HFFc6 (cell line): ENCODE measurements around the gene MMP14. TPM values are rescaled to one million over a fixed set of nuclear protein-coding genes. Genes with fewer than 3 reads are reported as not detected.
A peak's percentile ranks its signal among the peaks of the same experiment; 100 is the strongest.

ENCODE experiments used
- DNase-seq: peaks from one replicate; pipeline ENCODE4 v3.0.0-alpha.2; 2018
- H3K27ac Mint-ChIP-seq: 2 replicates; pipeline ENCODE4 v1.8.0; 2020; ENCODE audit warnings: mild to moderate bottlenecking, mixed read lengths
- H3K27me3 Mint-ChIP-seq: 2 replicates; pipeline ENCODE4 v1.8.0; 2021; ENCODE audit warnings: mild to moderate bottlenecking, moderate library complexity, mixed read lengths; ENCODE audit not compliant: insufficient read depth
- H3K36me3 Mint-ChIP-seq: 2 replicates; pipeline ENCODE4 v1.8.0; 2021; ENCODE audit warnings: low read depth, mixed read lengths
- H3K4me1 Mint-ChIP-seq: 2 replicates; pipeline ENCODE4 v1.8.0; 2020; ENCODE audit warnings: low read depth, mixed read lengths
- H3K4me3 Mint-ChIP-seq: 2 replicates; pipeline ENCODE4 v1.8.0; 2020; ENCODE audit warnings: mild to moderate bottlenecking, moderate library complexity, mixed read lengths
- H3K9me3 Mint-ChIP-seq: 2 replicates; pipeline ENCODE4 v1.8.0; 2020; ENCODE audit warnings: mild to moderate bottlenecking, mixed read lengths
- total RNA-seq, 6 experiments: library from RNA; stranded (reverse); fragmentation: NEBNext Ultra II Directional; extraction: Animal tissue kit (Norgen Biotek cat#: 25700); gene quantifications; 2 replicates in 1 of 6; 3 replicates in 5 of 6; pipeline ENCODE4 v1.2.3, GENCODE V29; 2021
- TF ChIP-seq, protein P1 (sequence below): fragments of 200-600 bp; sonication (generic); IDR thresholded peaks from 2 replicates; pipeline ENCODE4 v1.5.0; 2021; ENCODE audit warnings: antibody characterized with exemption, mild to moderate bottlenecking

Gene MMP14
- total RNA-seq, 6 experiments from 2014 or later: 284 to 322 (median 298) TPM

DNA sequence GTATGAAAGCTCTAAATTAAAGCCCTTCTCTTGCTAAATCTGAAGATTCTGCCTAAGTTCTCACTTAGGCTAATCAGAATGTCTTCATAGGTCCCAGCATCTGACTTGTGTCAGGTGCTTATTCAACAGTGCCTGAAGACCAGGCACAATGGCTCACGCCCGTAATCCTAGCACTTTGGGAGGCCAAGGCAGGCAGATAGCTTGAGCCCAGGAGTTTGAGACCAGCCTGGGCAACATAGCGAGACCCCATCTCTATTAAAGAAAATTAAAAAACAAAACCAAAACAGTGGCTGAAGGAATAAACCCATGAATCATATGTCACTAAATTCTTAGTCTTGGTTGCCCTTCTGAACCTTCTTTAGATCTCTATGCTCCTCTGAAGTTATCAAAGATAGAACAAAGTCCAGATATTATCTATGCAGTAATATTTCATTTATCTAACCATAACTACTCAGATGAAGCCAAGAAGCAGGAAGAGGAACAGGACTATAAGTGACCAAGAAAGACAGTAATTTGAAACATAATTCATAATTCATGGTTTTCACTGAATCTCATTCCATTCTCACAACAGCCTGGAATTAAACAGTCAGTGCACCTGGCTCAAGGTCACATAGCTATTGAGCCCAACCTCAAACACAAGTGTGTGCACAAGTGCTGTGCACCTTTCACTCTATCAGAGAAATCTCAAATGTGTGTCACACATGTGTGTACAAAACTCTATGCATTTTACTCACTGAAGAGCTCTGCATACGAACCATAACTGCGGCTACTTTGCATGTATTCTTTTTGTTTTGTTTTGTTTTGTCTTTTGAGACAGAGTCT, 27.8 kb upstream of the MMP14 start:
- Mint-ChIP-seq H3K4me3 (no peak overlapping the region), H3K36me3 (no peaks in the 10 kb centered on the region), H3K9me3 (no peaks in the 10 kb centered on the region), H3K27ac (no peak overlapping the region), H3K27me3 (peaks cover 13% of the 10 kb centered on the region), H3K4me1 (no peaks in the 10 kb centered on the region)
- no peak for DNase-seq
- TF ChIP-seq, protein P1, sequence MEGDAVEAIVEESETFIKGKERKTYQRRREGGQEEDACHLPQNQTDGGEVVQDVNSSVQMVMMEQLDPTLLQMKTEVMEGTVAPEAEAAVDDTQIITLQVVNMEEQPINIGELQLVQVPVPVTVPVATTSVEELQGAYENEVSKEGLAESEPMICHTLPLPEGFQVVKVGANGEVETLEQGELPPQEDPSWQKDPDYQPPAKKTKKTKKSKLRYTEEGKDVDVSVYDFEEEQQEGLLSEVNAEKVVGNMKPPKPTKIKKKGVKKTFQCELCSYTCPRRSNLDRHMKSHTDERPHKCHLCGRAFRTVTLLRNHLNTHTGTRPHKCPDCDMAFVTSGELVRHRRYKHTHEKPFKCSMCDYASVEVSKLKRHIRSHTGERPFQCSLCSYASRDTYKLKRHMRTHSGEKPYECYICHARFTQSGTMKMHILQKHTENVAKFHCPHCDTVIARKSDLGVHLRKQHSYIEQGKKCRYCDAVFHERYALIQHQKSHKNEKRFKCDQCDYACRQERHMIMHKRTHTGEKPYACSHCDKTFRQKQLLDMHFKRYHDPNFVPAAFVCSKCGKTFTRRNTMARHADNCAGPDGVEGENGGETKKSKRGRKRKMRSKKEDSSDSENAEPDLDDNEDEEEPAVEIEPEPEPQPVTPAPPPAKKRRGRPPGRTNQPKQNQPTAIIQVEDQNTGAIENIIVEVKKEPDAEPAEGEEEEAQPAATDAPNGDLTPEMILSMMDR: no peak

DNA sequence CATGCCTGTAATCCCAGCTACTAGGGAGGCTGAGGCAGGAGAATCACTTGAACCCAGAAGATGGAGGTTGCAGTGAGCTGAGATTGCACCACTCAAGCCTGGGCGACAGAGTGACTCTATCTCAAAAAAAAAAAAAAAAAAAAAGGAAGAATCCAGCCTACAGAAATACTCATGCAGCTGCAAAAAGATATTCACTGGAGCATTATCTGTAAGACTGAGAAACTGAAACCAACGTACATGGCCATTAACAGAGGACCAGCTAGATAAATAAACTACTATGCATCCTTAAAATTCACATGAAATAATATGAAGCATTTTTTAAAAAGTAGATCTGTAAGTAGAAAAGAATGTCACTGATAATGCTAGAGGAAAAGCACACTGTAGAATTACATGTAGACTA, 24.7 kb upstream of the MMP14 start:
- Mint-ChIP-seq H3K27me3 (peaks cover 3% of the 10 kb centered on the region; the same call in 1 of the 2 replicates), H3K36me3 (no peaks in the 10 kb centered on the region), H3K4me3 (no peak overlapping the region), H3K4me1 (peaks cover 17% of the 10 kb centered on the region), H3K27ac (no peak overlapping the region), H3K9me3 (no peaks in the 10 kb centered on the region)
- TF ChIP-seq, protein P1: no peak
- no peak for DNase-seq

DNA sequence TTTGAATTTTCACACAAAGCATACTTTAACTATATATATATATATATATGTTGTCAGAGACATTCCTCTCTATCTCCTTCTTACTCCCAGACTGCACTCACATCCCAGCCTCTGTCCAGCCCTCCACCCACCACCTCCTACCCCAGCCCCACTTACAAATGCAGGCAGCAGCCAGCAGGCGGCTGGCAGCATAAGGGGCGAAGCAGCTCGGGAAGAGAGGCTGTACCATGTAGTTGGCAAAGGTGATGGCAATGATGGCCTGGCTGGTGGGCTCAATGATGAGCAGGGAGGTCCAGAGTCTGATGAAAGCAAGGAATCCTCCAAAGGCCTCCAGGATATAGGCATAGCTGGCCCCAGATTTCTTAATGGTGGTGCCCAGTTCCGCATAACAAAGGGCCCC, 23.6 kb upstream of the MMP14 start:
- no peaks in the 10 kb centered on the region for H3K36me3 Mint-ChIP-seq
- H3K4me1 Mint-ChIP-seq: peaks cover 19% of the 10 kb centered on the region
- no peaks in the 10 kb centered on the region for H3K9me3 Mint-ChIP-seq
- TF ChIP-seq, protein P1: 0 out of 2 replicates have a peak, but pooled peaks have one; percentile 7
- no peak overlapping the region for H3K4me3 Mint-ChIP-seq
- H3K27me3 Mint-ChIP-seq: no peaks in the 10 kb centered on the region
- H3K27ac Mint-ChIP-seq: no peak overlapping the region
- DNase-seq: no peak

DNA sequence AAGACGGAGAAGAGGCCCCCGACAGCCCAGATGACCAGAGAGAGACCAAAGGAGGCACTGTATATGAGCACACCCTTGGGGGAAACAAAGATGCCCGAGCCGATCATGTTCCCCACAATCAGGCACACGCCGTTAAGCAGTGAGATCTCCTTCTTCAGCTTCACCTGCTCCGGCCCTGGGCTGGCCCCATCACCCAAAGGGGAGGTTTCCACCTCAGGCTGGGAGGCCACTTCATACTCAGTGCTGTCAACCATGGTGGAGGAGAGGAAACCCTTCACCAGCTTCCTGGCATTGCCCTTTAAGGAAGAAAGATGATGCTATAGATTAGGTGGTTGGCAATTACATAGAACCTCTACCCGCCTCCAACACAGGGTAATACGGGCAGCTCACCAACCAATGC, 23.2 kb upstream of the MMP14 start:
- no peak overlapping the region for H3K27ac Mint-ChIP-seq
- no peak overlapping the region for H3K4me3 Mint-ChIP-seq
- no peaks in the 10 kb centered on the region for H3K27me3 Mint-ChIP-seq
- peaks cover 23% of the 10 kb centered on the region for H3K4me1 Mint-ChIP-seq
- no peaks in the 10 kb centered on the region for H3K9me3 Mint-ChIP-seq
- TF ChIP-seq, protein P1: no peak
- no peaks in the 10 kb centered on the region for H3K36me3 Mint-ChIP-seq
- no peak for DNase-seq

DNA sequence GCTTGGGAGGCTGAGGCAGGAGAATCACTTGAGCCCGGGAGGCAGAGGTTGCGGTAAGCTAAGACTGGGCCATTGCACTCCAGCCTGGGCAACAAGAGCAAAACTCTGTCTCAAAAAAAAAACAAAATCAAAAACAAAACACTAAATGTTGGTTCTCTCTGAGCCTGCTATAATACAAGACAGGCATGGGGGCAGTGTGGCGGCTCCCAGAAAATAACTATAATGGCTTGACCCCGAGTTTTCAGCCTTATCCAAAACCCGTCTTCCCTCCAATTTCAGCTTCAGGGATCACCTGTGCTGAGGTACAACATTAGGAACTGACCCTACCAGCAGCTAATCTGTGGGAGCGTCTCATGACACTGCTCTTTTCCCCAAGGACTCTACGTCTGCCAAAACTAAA, 22.0 kb upstream of the MMP14 start:
- no peak overlapping the region for H3K4me3 Mint-ChIP-seq
- H3K27ac Mint-ChIP-seq: no peak overlapping the region
- H3K36me3 Mint-ChIP-seq: no peaks in the 10 kb centered on the region
- H3K4me1 Mint-ChIP-seq: peaks cover 30% of the 10 kb centered on the region
- no peaks in the 10 kb centered on the region for H3K27me3 Mint-ChIP-seq
- no peaks in the 10 kb centered on the region for H3K9me3 Mint-ChIP-seq
- no peak for DNase-seq
- TF ChIP-seq, protein P1: no peak
